Neuronal stem cell (in vitro differentiated cells): ENCODE results near the gene MAN1A2.

Experiments
- DNase-seq: peaks from one replicate; pipeline ENCODE4 v3.0.0-alpha.2; 2013; ENCODE audit warnings: low spot score
- H2AFZ ChIP-seq: one replicate; pipeline ENCODE4 v1.6.1; 2013; ENCODE audit warnings: mild to moderate bottlenecking, low read length, inconsistent platforms
- H2AK5ac ChIP-seq: 2 replicates; pipeline ENCODE4 v1.6.1; 2013; ENCODE audit warnings: low read depth, mild to moderate bottlenecking, inconsistent platforms, low read length, moderate library complexity, mixed read lengths
- H2BK120ac ChIP-seq: 2 replicates; pipeline ENCODE4 v1.6.1; 2013; ENCODE audit warnings: low read depth, mild to moderate bottlenecking, inconsistent platforms, low read length, moderate library complexity, mixed read lengths
- H2BK12ac ChIP-seq: one replicate; pipeline ENCODE4 v1.6.1; 2013; ENCODE audit warnings: low read length, inconsistent platforms
- H2BK15ac ChIP-seq: 2 replicates; pipeline ENCODE4 v1.6.1; 2013; ENCODE audit warnings: mild to moderate bottlenecking, low read length, inconsistent platforms, mixed read lengths
- H2BK5ac ChIP-seq: one replicate; pipeline ENCODE4 v1.6.1; 2013; ENCODE audit warnings: inconsistent platforms, mild to moderate bottlenecking, low read length, moderate library complexity
- H3K14ac ChIP-seq: one replicate; pipeline ENCODE4 v1.6.1; 2013; ENCODE audit warnings: low read length, inconsistent platforms
- H3K18ac ChIP-seq: 2 replicates; pipeline ENCODE4 v1.6.1; 2013; ENCODE audit warnings: low read length, inconsistent platforms
- H3K23ac ChIP-seq: 2 replicates; pipeline ENCODE4 v1.6.1; 2013; ENCODE audit warnings: low read depth, mild to moderate bottlenecking, mixed read lengths, low read length, inconsistent platforms; ENCODE audit not compliant: poor library complexity
- H3K27ac ChIP-seq: replicated peaks from 3 replicates; pipeline ENCODE4 v1.5.1; 2013; ENCODE audit warnings: low read length, inconsistent platforms
- H3K27me3 ChIP-seq, 3 experiments: 2 replicates each; pipeline ENCODE4 v1.6.1; 2013; ENCODE audit warnings: low read length in 3 of 3, mild to moderate bottlenecking in 2 of 3, inconsistent platforms in 1 of 3, low read depth in 1 of 3, mixed read lengths in 1 of 3, moderate library complexity in 1 of 3; ENCODE audit not compliant: control insufficient read depth in 3 of 3, insufficient read depth in 3 of 3
- H3K36me3 ChIP-seq, 2 donors: replicated peaks in 1 of 2; 2 replicates each; pipeline ENCODE4 v1.6.1; 2013; ENCODE audit warnings: low read length in 2 of 2; ENCODE audit not compliant: control insufficient read depth in 2 of 2, insufficient read depth in 2 of 2
- H3K4ac ChIP-seq: 2 replicates; pipeline ENCODE4 v1.6.1; 2013; ENCODE audit warnings: inconsistent platforms, mild to moderate bottlenecking, low read length, moderate library complexity
- H3K4me1 ChIP-seq, 2 donors: 1 replicate in 1 of 2; 2 replicates in 1 of 2; pipeline ENCODE4 v1.6.1; 2013; ENCODE audit warnings: low read length in 2 of 2, low read depth in 1 of 2; ENCODE audit not compliant: control insufficient read depth in 2 of 2, insufficient read depth in 1 of 2
- H3K4me2 ChIP-seq: one replicate; pipeline ENCODE4 v1.6.1; 2013; ENCODE audit warnings: mild to moderate bottlenecking, low read length, inconsistent platforms; ENCODE audit not compliant: insufficient read depth, poor library complexity, severe bottlenecking
- H3K4me3 ChIP-seq, 2 donors: 2 replicates each; pipeline ENCODE4 v1.5.1; 2013; ENCODE audit warnings: low read length in 2 of 2, mild to moderate bottlenecking in 2 of 2, inconsistent platforms in 1 of 2, moderate library complexity in 1 of 2
- H3K79me1 ChIP-seq: one replicate; pipeline ENCODE4 v1.6.1; 2013; ENCODE audit warnings: low read depth, mild to moderate bottlenecking, inconsistent platforms, low read length, moderate library complexity
- H3K9ac ChIP-seq: one replicate; pipeline ENCODE4 v1.6.1; 2013; ENCODE audit warnings: mild to moderate bottlenecking, low read depth, low read length, inconsistent platforms; ENCODE audit not compliant: poor library complexity
- H3K9me3 ChIP-seq, 2 donors: replicated peaks in 1 of 2; 2 replicates each; pipeline versions ENCODE3 to v1.6.1; 2013; ENCODE audit warnings: low read length in 2 of 2, mild to moderate bottlenecking in 2 of 2, inconsistent platforms in 1 of 2, low read depth in 1 of 2, mixed read lengths in 1 of 2, moderate library complexity in 1 of 2; ENCODE audit not compliant: control insufficient read depth in 2 of 2, insufficient read depth in 1 of 2
- H4K8ac ChIP-seq: one replicate; pipeline ENCODE4 v1.6.1; 2013; ENCODE audit warnings: low read depth, mild to moderate bottlenecking, inconsistent platforms, low read length, moderate library complexity
- H4K91ac ChIP-seq: one replicate; pipeline ENCODE4 v1.6.1; 2013; ENCODE audit warnings: low read length, low read depth, mild to moderate bottlenecking, inconsistent platforms; ENCODE audit not compliant: poor library complexity
- WGBS, 2 donors: extraction: QIAGEN DNeasy Blood & Tissue Kit; methylation state at CpG; one replicate each; pipeline ENCODE4 v1.1.7; 2013; ENCODE audit warnings: missing lambda C conversion rate in 2 of 2, mixed read lengths in 1 of 2; ENCODE audit not compliant: insufficient read length in 2 of 2, insufficient replicate concordance in 1 of 2; ENCODE audit errors: extremely low coverage in 2 of 2; 5-methylcytosine and 5-hydroxymethylcytosine counted together

Gene MAN1A2

GRCh38 chr1:117544509-117545109 is 177.4 kb downstream of the MAN1A2 start:
- Histone ChIP-seq H3K9me3 (no peaks in the 10 kb centered on the region), H2BK15ac (no peak overlapping the region), H2AK5ac (no peak overlapping the region), H3K14ac (no peak overlapping the region), H2BK5ac (no peak overlapping the region), H4K91ac (no peak overlapping the region), H2BK120ac (no peak overlapping the region), H3K18ac (no peak overlapping the region), H3K36me3 (no peaks in the 10 kb centered on the region), H3K4me3 (no peak overlapping the region), H3K27me3 (peaks cover 0 to 3% (median 0%) of the 10 kb centered on the region in 3 experiments), H3K9ac (no peak overlapping the region), H3K4me1 (no peaks in the 10 kb centered on the region), H2AFZ (no peak overlapping the region), H3K4me2 (no peak overlapping the region), H2BK12ac (no peak overlapping the region), H3K4ac (no peak overlapping the region), H3K79me1 (no peaks in the 10 kb centered on the region), H3K23ac (no peak overlapping the region), H4K8ac (no peak overlapping the region), H3K27ac (no peak overlapping the region)
- no CpG with 5 or more reads among the region's 4 CpGs for WGBS, 2 donors
- no peak for DNase-seq

DNA sequence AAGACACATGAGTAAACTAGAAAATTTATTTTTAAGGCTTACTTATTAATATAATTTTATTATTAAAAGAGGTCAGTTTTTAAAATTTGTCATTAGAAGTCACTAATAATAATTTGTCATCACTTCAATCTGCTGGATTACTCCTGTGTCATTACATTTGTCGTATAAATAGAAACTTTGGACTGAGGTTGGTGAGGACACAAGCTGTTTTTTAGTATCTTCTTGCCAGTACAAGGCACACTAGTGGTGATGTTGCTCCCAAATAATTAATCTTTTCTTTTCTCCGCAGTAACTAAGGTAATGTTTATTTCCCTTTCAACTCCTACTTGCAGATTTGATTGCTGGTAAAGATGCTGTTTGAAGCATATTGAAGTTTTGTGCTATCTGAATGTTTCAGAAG is 179.2 kb downstream of the MAN1A2 start:
- Histone ChIP-seq H2BK5ac (no peak overlapping the region), H3K9ac (no peak overlapping the region), H4K91ac (no peak overlapping the region), H3K79me1 (no peaks in the 10 kb centered on the region), H2BK120ac (no peak overlapping the region), H3K27ac (no peak overlapping the region), H3K27me3 (peaks cover 0 to 3% (median 0%) of the 10 kb centered on the region in 3 experiments), H3K23ac (no peak overlapping the region), H3K36me3 (no peaks in the 10 kb centered on the region), H3K4me1 (no peaks in the 10 kb centered on the region), H2BK15ac (no peak overlapping the region), H3K9me3 (no peaks in the 10 kb centered on the region), H2AFZ (no peak overlapping the region), H3K14ac (no peak overlapping the region), H3K18ac (no peak overlapping the region), H3K4me3 (no peak overlapping the region), H3K4me2 (no peak overlapping the region), H2BK12ac (no peak overlapping the region), H2AK5ac (no peak overlapping the region), H4K8ac (no peak overlapping the region), H3K4ac (no peak overlapping the region)
- DNase-seq: no peak
- WGBS, 2 donors: no CpG with 5 or more reads among the region's 2 CpGs

DNA sequence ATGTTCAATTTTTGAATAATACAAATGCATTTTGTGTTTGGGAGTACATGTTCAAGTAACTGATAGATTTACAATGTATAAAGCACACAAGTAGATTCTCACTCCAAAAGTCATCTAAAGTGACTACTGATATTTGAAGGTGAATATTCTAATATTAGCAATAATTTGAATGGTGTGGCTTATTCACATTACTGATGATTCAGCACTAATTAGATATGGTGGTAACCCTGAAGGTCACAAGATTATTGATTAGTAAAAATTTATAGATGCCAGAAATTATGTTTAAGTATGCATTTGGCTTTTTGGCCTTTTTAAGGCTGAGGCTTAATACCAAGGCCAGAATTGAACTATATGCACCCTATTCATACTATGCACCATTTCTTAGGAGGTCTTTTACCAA is 186.2 kb downstream of the MAN1A2 start:
- peaks cover 0 to 2% of the 10 kb centered on the region in 2 donors for H3K9me3 ChIP-seq
- H2BK5ac ChIP-seq: no peak overlapping the region
- H3K79me1 ChIP-seq: no peaks in the 10 kb centered on the region
- no peak for DNase-seq
- H3K18ac ChIP-seq: no peak overlapping the region
- H2BK12ac ChIP-seq: no peak overlapping the region
- H3K4me3 ChIP-seq: no peak overlapping the region
- H2BK120ac ChIP-seq: no peak overlapping the region
- no peak overlapping the region for H3K9ac ChIP-seq
- no peak overlapping the region for H2AFZ ChIP-seq
- H4K8ac ChIP-seq: no peak overlapping the region
- no peaks in the 10 kb centered on the region for H3K36me3 ChIP-seq
- no peaks in the 10 kb centered on the region for H3K4me1 ChIP-seq
- no peak overlapping the region for H3K23ac ChIP-seq
- no peak overlapping the region for H2AK5ac ChIP-seq
- H3K27me3 ChIP-seq: peaks cover 0 to 6% (median 0%) of the 10 kb centered on the region in 3 experiments
- no peak overlapping the region for H3K4ac ChIP-seq
- H4K91ac ChIP-seq: no peak overlapping the region
- no peak overlapping the region for H2BK15ac ChIP-seq
- no peak overlapping the region for H3K14ac ChIP-seq
- H3K27ac ChIP-seq: no peak overlapping the region
- H3K4me2 ChIP-seq: no peak overlapping the region

GRCh38 chr1:117555806-117556205 is 188.6 kb downstream of the MAN1A2 start:
- H4K8ac ChIP-seq: no peak overlapping the region
- no peak overlapping the region for H3K4me3 ChIP-seq
- H2AK5ac ChIP-seq: no peak overlapping the region
- H2BK120ac ChIP-seq: no peak overlapping the region
- no CpG with 5 or more reads among the region's 3 CpGs for WGBS, 2 donors
- H3K4ac ChIP-seq: no peak overlapping the region
- no peak overlapping the region for H2BK15ac ChIP-seq
- no peak overlapping the region for H3K9ac ChIP-seq
- peaks cover 0 to 3% (median 0%) of the 10 kb centered on the region in 3 experiments for H3K27me3 ChIP-seq
- no peak overlapping the region for H3K18ac ChIP-seq
- no peak for DNase-seq
- no peak overlapping the region for H3K23ac ChIP-seq
- H2BK5ac ChIP-seq: no peak overlapping the region
- no peaks in the 10 kb centered on the region for H3K36me3 ChIP-seq
- no peak overlapping the region for H2AFZ ChIP-seq
- no peak overlapping the region for H3K4me2 ChIP-seq
- no peak overlapping the region for H4K91ac ChIP-seq
- no peak overlapping the region for H2BK12ac ChIP-seq
- H3K79me1 ChIP-seq: no peaks in the 10 kb centered on the region
- H3K9me3 ChIP-seq: peaks cover 0 to 2% of the 10 kb centered on the region in 2 donors
- no peak overlapping the region for H3K14ac ChIP-seq
- no peak overlapping the region for H3K27ac ChIP-seq
- no peaks in the 10 kb centered on the region for H3K4me1 ChIP-seq
